Mammary epithelial cell (primary cell): ENCODE measurements around the gene CFTR.

ENCODE experiments used
- CTCF ChIP-seq, 2 donors: IDR thresholded peaks in 1 of 2; conservative IDR thresholded peaks in 1 of 2; 2 replicates each; pipeline ENCODE4 v1.5.1; 2011 to 2012; ENCODE audit warnings: inconsistent platforms in 2 of 2, low read length in 2 of 2, mild to moderate bottlenecking in 2 of 2, control low read depth in 1 of 2, low read depth in 1 of 2; ENCODE audit not compliant: insufficient read depth in 1 of 2; ENCODE audit errors: extremely low read depth in 1 of 2
- EZH2 ChIP-seq: IDR thresholded peaks from 2 replicates; pipeline ENCODE4 v1.6.1; 2012; ENCODE audit warnings: low read length, inconsistent platforms, borderline replicate concordance

GRCh38 chr7:117639966-117640365 is 160.1 kb downstream of the CFTR start:
- TF ChIP-seq EZH2 (no peak), CTCF (conservative IDR thresholded peaks at IDR 0.05 in 1 of 2, IDR thresholded peaks at IDR 0.05 in 1 of 2; ENCODE audit: extremely low read depth in 1 of 2, insufficient read depth in 1 of 2, low read depth in 1 of 2, low read length in 2 of 2) (no peak)
